Suprapubic skin (tissue), 3 donors: ENCODE measurements around the gene OR6Q1.

Experiments
- POLR2A ChIP-seq, 2 donors: fragments of 450-650 bp; IDR thresholded peaks; one replicate each; pipeline ENCODE4 v1.6.1; 2017; ENCODE audit warnings: antibody characterized with exemption in 2 of 2, mild to moderate bottlenecking in 2 of 2, moderate library complexity in 2 of 2
- TF ChIP-seq, protein P1 (sequence below), 2 donors: fragments of 200-600 bp in 1 of 2; fragments of 450-650 bp in 1 of 2; sonication (generic) in 1 of 2; IDR thresholded peaks; one replicate each; pipeline ENCODE4 v1.5.1; 2016 to 2019; ENCODE audit warnings: antibody characterized with exemption in 2 of 2, mild to moderate bottlenecking in 1 of 2, moderate library complexity in 1 of 2

DNA sequence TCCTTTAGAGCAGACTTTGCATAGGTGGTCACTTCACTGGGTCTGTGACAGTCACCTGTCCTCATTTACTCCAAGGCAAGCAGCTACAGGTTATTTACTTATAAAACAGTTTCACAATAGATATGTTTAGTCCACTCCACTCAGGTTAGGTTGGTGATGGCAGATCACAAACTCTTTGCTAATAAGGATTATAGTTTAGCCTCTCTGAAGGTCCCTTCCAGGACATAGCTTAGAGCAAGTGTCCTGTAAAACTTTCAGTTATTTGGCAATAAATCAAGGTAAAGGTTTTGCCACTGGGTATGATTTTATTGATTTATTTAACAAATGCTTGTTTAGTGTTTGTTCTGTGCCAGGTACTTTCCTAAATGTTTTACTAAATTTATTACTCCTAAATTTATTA, 8.8 kb downstream of the OR6Q1 start:
- no peak for TF ChIP-seq POLR2A (IDR thresholded peaks at IDR 0.05)
- TF ChIP-seq, protein P1, sequence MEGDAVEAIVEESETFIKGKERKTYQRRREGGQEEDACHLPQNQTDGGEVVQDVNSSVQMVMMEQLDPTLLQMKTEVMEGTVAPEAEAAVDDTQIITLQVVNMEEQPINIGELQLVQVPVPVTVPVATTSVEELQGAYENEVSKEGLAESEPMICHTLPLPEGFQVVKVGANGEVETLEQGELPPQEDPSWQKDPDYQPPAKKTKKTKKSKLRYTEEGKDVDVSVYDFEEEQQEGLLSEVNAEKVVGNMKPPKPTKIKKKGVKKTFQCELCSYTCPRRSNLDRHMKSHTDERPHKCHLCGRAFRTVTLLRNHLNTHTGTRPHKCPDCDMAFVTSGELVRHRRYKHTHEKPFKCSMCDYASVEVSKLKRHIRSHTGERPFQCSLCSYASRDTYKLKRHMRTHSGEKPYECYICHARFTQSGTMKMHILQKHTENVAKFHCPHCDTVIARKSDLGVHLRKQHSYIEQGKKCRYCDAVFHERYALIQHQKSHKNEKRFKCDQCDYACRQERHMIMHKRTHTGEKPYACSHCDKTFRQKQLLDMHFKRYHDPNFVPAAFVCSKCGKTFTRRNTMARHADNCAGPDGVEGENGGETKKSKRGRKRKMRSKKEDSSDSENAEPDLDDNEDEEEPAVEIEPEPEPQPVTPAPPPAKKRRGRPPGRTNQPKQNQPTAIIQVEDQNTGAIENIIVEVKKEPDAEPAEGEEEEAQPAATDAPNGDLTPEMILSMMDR (IDR thresholded peaks at IDR 0.05), result no peak
